ENCODE data around the gene TRAPPC6A.

TRAPPC6A gene

DNA sequence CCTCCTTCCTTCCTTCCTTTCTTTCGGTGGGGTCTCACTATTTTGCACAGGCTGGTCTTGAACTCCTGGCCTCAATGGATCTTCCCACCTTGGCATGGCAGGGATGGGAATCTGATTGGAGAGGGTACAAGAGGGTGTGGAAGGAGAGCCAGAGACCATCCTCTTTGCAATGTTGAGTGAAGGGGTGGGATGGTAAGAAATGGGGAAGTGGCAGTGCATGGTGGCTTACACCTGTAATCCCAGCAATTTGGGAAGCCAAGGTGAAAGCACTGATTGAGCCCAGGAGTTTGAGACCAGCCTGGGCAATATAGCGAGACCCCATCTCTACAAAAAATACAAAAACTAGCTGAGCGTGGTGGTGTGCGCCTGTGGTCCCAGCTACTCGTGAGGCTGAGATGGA, 6.1 kb upstream of the TRAPPC6A start:
- no peak for DNase-seq

GRCh38 chr19:45182758-45183157, 4.7 kb upstream of the TRAPPC6A start:
- DNase-seq = no peak

- DNase-seq = no peak
Measured at GRCh38 chr19:45180936-45181335, 2.9 kb upstream of the TRAPPC6A start.

DNA sequence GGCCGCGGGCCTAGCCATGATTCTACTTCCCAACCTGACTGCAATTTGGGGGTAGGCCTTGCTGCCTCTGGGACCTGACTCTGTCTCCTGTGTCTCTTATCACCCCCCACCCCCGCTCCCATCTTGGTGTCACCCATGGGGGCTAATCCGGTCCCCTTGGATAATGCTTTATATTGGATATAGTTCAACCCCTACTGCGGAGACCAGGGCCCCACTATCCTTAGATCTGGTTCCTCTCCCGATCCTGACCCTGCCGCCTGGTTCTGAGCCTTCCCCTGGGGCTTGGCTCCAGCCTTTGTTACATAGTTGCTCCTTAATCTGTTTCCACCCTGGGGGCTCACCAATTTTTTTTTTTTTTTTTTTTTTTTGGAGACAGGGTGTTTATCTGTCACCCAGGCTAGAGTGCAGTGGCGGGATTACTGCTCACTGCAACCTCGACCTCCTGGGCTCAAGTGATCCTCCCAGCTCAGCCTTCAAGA, 1.9 kb upstream of the TRAPPC6A start:
- DNase-seq = no peak

DNA sequence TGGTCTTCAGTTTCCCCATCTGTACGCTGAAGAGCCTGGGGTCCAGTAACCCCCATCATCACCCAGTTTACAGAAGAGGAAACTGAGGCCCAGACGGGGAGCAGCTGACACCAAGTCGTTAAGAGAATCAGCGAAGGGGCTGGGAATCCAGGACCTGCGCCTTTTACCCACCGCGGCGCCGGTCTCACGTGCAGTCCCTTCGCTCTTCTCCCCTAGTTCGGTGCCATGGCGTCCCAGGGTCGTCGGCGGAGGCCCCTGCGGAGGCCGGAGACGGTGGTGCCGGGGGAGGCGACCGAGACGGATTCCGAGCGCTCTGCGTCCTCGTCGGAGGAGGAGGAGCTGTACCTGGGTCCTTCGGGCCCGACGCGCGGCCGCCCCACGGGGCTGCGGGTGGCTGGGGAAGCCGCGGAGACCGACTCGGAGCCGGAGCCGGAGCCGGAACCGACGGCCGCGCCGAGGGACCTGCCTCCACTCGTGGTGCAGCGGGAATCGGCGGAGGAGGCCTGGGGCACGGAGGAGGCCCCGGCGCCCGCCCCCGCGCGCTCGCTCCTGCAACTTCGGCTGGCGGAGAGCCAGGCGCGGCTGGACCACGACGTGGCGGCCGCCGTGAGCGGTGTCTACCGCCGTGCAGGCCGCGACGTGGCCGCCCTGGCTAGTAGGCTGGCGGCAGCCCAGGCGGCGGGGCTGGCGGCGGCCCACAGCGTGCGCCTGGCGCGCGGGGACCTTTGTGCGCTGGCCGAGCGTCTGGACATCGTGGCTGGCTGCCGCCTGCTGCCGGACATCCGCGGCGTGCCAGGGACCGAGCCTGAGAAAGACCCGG, 1.2 kb upstream of the TRAPPC6A start:
- no peak for DNase-seq

- DNase-seq = peak; percentile 100
Measured at GRCh38 chr19:45178262-45179071, 430 bp upstream of the TRAPPC6A start, which contains the start of gene BLOC1S3. TSS of gene BLOC1S3 (plus strand) at chr19:45178784. CDS start at chr19:45179297, 513 bp downstream.

DNA sequence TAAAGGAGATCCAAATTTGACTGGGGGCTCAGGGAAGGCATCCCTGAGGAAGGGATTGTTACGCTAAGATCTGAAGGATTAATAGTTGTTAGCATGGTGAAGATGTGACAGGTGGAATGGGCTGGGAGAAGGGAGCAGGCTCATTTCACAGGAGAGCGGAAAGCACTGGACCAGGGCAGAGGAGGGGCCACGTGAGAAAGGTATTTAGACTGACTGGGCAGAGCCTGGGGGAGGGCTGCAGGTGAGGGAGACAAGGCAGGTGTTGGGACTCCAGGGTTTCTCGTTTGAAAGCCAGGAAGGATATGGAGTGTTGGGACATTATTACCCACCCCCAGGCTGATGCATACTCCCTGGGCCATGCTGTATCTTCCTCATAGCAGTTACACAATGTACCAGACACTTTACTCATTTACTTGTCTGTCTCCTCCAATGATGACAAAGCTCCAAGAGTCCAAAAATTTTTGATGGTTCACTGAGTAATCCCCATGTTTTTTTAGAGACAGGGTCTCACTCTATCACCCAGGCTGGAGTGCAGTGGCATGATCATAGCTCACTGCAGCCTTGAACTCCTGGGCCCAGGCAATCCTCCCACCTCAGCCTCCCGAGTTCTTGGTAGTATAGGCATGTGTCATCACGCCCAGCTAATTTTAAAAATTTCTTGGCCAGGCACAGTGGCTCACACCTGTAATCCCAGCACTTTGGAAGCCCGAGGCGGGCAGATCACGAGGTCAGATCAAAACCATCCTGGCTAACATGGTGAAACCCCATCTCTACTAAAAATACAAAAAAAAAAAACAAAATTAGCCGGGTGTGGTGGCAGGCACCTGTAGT, 2.3 kb downstream of the TRAPPC6A start:
- DNase-seq = no peak

DNA sequence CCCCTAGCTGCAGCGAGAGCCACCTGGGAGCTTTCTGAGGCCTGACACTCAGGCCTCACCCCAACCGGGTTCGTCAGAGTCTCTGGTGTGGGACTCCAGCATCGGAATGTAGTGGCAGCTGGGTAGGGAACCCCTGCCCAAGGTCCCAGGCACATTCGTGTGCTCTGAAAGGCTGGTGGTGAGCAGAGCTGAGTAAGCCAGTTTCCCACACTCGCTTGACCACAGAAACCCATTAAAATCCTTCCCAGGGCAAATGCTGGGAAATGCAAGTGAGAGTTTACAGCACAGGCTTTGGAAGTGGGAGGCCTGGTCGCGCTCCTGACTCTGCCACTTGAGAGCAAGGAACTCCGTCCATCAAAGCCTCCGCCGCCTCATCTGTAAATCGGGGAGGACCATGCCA, 4.2 kb downstream of the TRAPPC6A start:
- no peak for DNase-seq

DNA sequence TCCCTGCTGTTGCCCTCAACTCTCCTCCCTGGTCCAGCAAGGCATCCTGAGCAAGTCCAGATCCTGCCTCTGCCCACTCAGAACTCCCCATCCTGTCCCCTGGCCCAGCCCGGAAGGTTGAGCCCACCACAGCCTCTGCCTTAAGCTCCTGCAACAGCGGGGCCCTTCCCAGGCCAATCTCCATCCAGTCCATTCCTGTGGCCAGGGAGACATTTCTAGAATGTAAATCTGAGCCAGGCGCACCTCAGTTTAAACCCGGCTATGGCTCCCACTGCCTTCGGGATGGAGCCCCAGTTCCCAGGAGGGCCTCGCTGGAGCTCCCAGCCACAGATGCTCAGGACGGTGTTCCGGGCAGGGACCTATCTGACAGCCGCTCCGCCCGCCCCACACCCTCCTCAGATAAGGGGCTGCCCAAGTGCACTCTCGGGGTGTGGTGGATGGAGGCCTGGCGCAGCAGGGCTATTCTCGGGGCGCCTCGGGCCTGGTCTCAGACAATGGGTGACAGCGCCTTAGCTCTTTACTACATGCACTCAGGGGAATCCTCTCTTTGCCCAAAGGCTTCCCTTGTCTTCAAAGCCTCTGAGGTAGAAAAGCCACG, 5.3 kb downstream of the TRAPPC6A start:
- no peak for DNase-seq

DNA sequence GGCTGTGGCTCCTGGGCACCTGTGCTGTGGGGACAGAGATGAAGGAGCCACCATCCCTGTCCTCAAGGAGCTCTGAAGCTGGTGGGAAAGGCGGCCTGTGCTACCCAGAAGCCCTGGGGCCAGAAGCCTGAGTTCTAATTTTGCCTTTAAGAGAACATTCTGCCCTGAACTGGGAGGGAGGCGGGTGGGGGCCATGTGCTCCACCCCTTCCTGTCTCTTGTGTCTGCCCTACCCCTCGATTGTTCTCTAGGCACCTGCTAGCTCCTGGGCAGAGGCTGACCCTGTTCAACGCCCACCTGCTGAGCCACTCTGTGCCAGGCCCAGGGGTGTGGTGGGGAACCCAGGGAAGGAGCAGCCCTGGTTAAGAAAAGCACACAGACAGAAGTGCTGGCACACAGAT, 5.9 kb downstream of the TRAPPC6A start:
- no peak for DNase-seq

DNA sequence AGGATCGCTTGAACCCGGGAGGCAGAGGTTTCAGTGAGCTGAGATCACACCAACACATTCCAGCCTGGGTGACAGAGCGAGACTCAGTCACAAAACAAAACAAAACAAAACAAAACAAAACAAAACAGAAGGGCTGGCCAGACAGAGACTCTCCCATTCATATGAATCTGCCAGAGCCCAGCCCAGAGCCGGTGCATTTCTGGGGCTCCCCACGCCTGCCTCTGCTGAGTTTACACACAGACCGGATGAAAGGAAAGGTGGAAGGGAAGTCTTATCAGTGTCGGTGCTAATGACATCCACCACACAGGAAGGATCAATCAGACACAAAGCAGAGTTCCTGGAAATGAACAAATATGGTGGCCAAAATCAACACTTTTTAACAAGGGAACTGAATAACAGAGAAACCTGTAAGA, 6.8 kb downstream of the TRAPPC6A start:
- DNase-seq = no peak

- no peak for DNase-seq
Measured at GRCh38 chr19:45170146-45171106, 7.6 kb downstream of the TRAPPC6A start.

DNA sequence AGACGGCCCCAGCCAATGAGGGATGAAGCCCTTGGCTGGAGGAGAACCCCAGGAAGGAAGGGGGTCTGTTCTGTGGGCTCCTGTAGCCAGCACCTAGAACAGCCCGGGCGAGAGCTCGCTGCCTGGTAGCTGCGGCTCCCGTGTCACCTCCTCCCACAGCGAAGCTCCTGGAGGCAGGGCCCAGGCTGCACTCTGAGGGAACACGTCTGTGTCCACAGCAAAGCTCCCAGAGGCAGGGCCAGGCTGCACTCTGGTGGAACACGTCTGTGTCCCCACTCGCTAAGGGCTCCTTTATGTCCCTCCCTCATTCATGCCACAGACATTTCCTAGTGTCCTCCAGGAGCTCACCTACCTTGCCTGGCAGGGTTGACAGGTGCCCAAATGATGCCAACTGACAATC, 8.4 kb downstream of the TRAPPC6A start:
- no peak for DNase-seq

DNA sequence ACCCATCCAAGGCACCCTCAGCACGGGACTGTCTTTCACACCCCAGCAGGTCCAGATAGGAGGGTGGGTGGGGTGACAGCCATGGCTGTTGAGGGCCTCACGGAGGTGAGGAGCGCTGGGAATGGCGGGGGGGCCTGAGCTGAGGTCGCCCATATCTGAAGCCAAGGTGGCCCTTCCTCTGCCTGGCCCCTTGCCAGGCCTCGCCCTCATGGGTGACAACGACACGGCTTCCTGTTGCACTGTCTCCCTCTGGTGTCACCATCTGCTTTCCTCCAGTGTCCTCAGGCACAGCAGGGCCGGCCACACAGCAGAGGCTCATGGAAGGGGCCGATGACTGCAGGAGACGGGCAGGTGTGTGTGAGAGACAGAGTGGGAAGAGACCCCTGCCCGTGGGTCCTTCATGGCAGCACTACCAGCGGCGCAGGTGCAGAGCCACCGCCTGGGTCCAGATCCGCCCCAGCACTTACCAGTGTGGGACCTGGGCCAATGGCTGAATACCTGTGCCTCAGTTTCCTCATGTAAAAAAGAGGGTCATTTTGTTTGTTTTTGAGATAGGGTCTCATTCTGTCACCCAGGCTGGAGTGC, 9.2 kb downstream of the TRAPPC6A start:
- no peak for DNase-seq

GRCh38 chr19:45166723-45167252, 11.2 kb downstream of the TRAPPC6A start:
- no peak for DNase-seq

DNA sequence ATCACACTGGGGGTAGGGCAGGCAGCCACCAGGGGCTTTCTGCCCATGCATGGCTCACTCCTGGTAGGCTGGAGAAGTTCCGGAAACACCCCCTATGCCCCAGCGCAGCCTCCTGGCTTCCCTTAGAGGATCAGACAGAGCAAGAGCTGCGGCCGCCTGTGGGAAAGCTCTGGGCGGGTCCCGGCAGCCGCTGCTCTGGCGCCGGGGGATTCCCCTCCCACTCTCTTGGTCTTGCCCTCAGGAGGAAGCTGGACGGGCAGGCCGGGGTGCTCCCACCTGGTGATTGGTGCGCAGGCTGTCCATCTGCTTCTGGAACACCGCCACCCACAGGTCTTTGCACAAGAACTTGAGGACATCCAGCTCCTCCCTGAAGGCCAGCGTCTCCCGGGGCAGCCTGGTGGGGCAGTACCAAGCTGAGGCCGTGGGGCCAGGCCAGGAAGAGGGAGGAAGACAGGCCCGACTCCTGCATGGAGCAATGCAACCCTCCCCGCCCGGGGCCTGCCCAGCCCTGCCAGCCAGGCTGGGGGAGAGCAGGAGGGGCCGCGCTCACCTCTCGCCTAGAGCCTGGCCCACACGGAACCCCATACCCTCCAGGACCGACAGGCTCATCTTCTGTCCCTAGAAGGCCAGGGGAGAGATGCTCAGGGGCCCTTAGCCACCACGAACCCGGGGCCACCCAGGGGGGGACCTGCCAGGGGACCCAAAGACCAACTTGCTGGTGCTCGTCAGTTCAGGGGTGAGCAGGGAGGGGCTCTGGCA, 13.3 kb downstream of the TRAPPC6A start:
- no peak for DNase-seq

- DNase-seq = no peak
Measured at GRCh38 chr19:45163751-45164460, 14.1 kb downstream of the TRAPPC6A start.

DNA sequence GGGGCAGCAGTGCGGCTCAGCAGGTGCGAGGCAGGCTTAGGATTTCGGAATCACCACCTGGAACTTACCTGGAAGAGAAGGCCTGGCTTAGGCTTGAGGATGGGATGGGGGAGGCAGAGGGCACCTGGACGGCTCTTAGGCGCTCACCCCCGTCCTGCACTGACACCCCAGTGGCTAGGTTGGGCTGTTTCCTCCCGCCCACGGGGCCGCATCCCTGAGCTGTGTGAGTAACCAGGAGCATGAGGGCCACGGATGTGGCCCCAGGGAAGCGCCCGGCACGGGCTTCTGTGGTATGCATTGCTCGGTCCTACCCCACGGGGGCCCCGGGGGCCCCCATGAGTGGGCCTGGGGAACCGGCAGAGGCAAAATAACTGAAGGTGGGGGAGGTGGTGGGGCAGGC, 14.9 kb downstream of the TRAPPC6A start:
- DNase-seq = no peak

DNA sequence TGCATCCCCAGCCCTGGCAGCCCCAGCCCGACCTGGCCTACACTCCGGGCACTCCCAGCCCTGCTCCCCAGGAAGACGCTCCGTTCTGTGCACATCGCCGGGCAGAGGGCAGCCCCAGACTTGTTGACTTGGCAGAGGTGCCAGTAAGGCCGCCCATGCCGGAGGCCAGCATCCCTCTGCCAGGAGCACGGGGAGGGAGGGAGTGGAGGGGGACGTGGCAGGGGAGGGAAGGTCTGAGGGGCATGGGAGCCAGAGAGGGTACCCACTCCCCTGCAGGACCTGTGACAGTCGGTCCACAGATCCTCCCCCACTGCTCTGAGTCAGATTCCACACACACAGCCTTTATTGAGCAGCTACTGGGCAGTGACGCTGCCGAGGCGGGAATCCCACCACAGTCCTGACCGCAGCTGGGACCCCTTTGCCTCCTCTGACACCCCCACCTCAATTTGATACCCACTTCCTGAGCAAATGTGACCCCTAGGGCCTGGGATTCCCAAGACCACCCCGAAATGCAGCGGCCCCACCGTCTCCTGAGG, 15.4 kb downstream of the TRAPPC6A start:
- peak; percentile 88 for DNase-seq

Data from NCI-H446 treated with DMSO at 0.1 percent for 48 hours (cell line).